Glutamatergic neuron (in vitro differentiated cells): ENCODE results near the gene TGFBR3. TPM values are rescaled to one million over a fixed set of nuclear protein-coding genes. Genes with fewer than 3 reads are reported as not detected.

Experiments used
- DNase-seq: peaks from one replicate; pipeline ENCODE4 v3.0.0; 2022
- H3K27ac Mint-ChIP-seq: one replicate; pipeline ENCODE4 v1.8.0; 2020; ENCODE audit warnings: mild to moderate bottlenecking, mixed read lengths, inconsistent platforms; ENCODE audit not compliant: unreplicated experiment
- H3K27me3 Mint-ChIP-seq: one replicate; pipeline ENCODE4 v1.8.0; 2020; ENCODE audit warnings: mild to moderate bottlenecking, moderate library complexity, mixed read lengths, inconsistent platforms; ENCODE audit not compliant: unreplicated experiment
- H3K36me3 Mint-ChIP-seq: one replicate; pipeline ENCODE4 v1.8.0; 2020; ENCODE audit warnings: mild to moderate bottlenecking, mixed read lengths, inconsistent platforms; ENCODE audit not compliant: unreplicated experiment
- H3K4me1 Mint-ChIP-seq: one replicate; pipeline ENCODE4 v1.8.0; 2020; ENCODE audit warnings: mild to moderate bottlenecking, low read depth, mixed read lengths, inconsistent platforms; ENCODE audit not compliant: unreplicated experiment
- H3K4me3 Mint-ChIP-seq: one replicate; pipeline ENCODE4 v1.8.0; 2020; ENCODE audit warnings: mild to moderate bottlenecking, mixed read lengths, inconsistent platforms; ENCODE audit not compliant: unreplicated experiment
- H3K9me3 Mint-ChIP-seq: one replicate; pipeline ENCODE4 v1.8.0; 2020; ENCODE audit warnings: mild to moderate bottlenecking, moderate library complexity, mixed read lengths, inconsistent platforms; ENCODE audit not compliant: unreplicated experiment
- total RNA-seq: library from RNA; stranded (reverse); fragmentation: NEBNext Ultra II Directional; extraction: Animal tissue kit (Norgen Biotek cat#: 25700); gene quantifications from one replicate; pipeline ENCODE4 v1.2.1, GENCODE V29; 2021; ENCODE audit not compliant: unreplicated experiment
- TF ChIP-seq, protein P1 (sequence below): fragments of 200-600 bp; sonication (generic); IDR thresholded peaks from one replicate; pipeline ENCODE4 v1.5.0; 2021; ENCODE audit not compliant: partially characterized antibody, unreplicated experiment

The TGFBR3 gene
- total RNA-seq, 1 donor from 2014 or later = 0.98 TPM

GRCh38 chr1:91830242-91831131 lies 55.5 kb downstream of the TGFBR3 start:
- Mint-ChIP-seq H3K27ac (no peak overlapping the region), H3K4me3 (no peak overlapping the region), H3K36me3 (no peaks in the 10 kb centered on the region), H3K27me3 (no peaks in the 10 kb centered on the region), H3K9me3 (no peaks in the 10 kb centered on the region), H3K4me1 (no peaks in the 10 kb centered on the region)
- TF ChIP-seq, protein P1, sequence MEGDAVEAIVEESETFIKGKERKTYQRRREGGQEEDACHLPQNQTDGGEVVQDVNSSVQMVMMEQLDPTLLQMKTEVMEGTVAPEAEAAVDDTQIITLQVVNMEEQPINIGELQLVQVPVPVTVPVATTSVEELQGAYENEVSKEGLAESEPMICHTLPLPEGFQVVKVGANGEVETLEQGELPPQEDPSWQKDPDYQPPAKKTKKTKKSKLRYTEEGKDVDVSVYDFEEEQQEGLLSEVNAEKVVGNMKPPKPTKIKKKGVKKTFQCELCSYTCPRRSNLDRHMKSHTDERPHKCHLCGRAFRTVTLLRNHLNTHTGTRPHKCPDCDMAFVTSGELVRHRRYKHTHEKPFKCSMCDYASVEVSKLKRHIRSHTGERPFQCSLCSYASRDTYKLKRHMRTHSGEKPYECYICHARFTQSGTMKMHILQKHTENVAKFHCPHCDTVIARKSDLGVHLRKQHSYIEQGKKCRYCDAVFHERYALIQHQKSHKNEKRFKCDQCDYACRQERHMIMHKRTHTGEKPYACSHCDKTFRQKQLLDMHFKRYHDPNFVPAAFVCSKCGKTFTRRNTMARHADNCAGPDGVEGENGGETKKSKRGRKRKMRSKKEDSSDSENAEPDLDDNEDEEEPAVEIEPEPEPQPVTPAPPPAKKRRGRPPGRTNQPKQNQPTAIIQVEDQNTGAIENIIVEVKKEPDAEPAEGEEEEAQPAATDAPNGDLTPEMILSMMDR = no peak
- DNase-seq = no peak

- H3K27ac Mint-ChIP-seq = no peak overlapping the region
- no peaks in the 10 kb centered on the region for H3K4me1 Mint-ChIP-seq
- H3K36me3 Mint-ChIP-seq = no peaks in the 10 kb centered on the region
- H3K27me3 Mint-ChIP-seq = no peaks in the 10 kb centered on the region
- no peaks in the 10 kb centered on the region for H3K9me3 Mint-ChIP-seq
- DNase-seq = no peak
- TF ChIP-seq, protein P1 = no peak
- H3K4me3 Mint-ChIP-seq = no peak overlapping the region
These were observed 56.4 kb downstream of the TGFBR3 start for GRCh38 chr1:91829293-91830153.

GRCh38 chr1:91828583-91829281 lies 57.2 kb downstream of the TGFBR3 start:
- H3K36me3 Mint-ChIP-seq = no peaks in the 10 kb centered on the region

DNA sequence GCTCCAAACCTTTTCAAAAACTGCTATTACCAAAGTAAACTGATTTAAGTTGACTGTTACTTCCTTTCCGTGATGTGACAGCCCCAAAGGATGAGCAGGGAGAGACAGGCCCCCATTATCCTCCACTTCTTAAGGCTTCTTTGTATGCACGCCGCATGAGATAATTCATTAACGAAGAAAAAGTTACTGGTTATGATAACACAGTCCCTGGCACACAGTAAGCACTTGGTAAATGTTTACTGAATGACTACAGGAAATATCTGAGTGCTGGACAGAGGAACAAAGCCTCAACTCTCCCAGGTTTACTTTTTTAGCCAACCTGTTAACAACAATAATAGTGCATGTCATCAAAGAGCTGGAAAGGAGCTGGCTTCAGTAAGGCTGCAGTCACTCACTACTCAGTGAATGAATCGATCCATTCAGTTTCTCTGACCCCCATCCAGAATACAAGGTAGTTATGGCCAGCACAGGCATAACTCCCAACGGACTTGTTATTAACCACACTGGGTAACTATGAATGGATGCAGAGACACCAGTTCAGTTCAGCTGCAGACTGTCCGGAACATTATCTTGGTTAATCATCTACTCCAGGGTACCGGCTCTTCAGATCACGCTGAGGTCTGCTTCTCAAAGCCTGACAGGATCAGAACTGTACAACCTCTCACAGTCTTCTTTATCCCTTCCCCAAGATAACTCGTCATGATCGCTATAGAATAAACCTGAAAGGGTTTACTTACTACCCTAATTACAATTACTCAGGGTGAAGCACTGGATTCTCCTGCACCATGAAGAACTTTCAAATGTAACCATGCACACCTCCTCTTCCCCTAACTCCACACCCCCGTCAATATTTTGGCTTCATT lies 58.3 kb downstream of the TGFBR3 start:
- TF ChIP-seq, protein P1 = no peak
- Mint-ChIP-seq H3K4me3 (no peak overlapping the region), H3K27ac (no peak overlapping the region), H3K4me1 (no peaks in the 10 kb centered on the region), H3K36me3 (no peaks in the 10 kb centered on the region), H3K27me3 (no peaks in the 10 kb centered on the region), H3K9me3 (no peaks in the 10 kb centered on the region)
- no peak for DNase-seq

More at GRCh38 chr1:91828583-91829281, 57.2 kb downstream of the TGFBR3 start:
- H3K4me3 Mint-ChIP-seq = no peak overlapping the region
- DNase-seq = no peak
- H3K9me3 Mint-ChIP-seq = no peaks in the 10 kb centered on the region
- no peaks in the 10 kb centered on the region for H3K27me3 Mint-ChIP-seq
- TF ChIP-seq, protein P1 = no peak
- H3K27ac Mint-ChIP-seq = no peak overlapping the region
- H3K4me1 Mint-ChIP-seq = no peaks in the 10 kb centered on the region
